ENCODE measurements around the gene TMEM187. TPM values are rescaled to one million over a fixed set of nuclear protein-coding genes. Genes with fewer than 3 reads are reported as not detected.

TMEM187 gene
- polyA plus RNA-seq, 1 experiment: 8.7 TPM

DNA sequence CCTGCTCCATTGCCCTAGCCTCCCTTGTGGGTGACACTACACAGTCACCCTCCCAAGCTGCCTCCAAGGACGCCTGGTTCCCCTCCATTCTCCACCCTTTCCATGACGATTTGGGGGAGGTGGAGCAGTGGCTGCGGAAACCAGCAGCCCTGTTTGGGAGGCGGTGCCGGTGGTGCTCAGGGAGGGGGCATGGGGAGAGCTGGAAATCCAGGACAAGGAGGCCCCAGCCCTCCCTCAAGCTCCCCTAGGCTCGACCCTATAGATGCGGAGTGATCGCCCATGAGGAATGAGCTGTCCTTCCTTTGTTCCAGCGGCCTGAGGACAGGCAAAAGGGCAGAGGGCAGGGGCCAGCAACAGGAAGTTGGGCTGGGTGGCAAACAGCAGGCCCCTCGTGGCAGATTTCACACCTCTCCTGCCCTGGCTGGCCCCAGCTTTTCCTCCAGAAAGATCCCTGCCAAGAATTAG, 24.5 kb upstream of the TMEM187 start:
- H3K36me3 ChIP-seq (ENCODE audit: control insufficient read depth, insufficient read depth, low read length): peaks cover 23% of the 10 kb centered on the region
- H3K4me3 ChIP-seq (ENCODE audit: low read depth, low read length): no peak overlapping the region
- TF ChIP-seq, protein P1, sequence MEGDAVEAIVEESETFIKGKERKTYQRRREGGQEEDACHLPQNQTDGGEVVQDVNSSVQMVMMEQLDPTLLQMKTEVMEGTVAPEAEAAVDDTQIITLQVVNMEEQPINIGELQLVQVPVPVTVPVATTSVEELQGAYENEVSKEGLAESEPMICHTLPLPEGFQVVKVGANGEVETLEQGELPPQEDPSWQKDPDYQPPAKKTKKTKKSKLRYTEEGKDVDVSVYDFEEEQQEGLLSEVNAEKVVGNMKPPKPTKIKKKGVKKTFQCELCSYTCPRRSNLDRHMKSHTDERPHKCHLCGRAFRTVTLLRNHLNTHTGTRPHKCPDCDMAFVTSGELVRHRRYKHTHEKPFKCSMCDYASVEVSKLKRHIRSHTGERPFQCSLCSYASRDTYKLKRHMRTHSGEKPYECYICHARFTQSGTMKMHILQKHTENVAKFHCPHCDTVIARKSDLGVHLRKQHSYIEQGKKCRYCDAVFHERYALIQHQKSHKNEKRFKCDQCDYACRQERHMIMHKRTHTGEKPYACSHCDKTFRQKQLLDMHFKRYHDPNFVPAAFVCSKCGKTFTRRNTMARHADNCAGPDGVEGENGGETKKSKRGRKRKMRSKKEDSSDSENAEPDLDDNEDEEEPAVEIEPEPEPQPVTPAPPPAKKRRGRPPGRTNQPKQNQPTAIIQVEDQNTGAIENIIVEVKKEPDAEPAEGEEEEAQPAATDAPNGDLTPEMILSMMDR (IDR thresholded peaks at IDR 0.05; ENCODE audit: insufficient read depth, low read depth, low read length): no peak
- CTCF ChIA-PET: interaction anchor here (0.8 to 3.3 kb wide), 7 partner anchors 13 to 185 kb away, joined by 3 to 23 read pairs (median 18); partner anchors contain the start of genes ARHGAP4, NAA10 and PLXNB3
- no peak for DNase-seq (ENCODE audit: low read depth)
- POLR2A ChIA-PET: no interaction called here
- no peaks in the 10 kb centered on the region for H3K27me3 ChIP-seq (ENCODE audit: control insufficient read depth, insufficient read depth, low read length)

- ChIA-PET CTCF (interaction anchor here (0.6 to 3.3 kb wide), 5 partner anchors 14 to 189 kb away, joined by 3 to 23 read pairs (median 5); partner anchors contain the start of genes ARHGAP4 and NAA10), POLR2A (no interaction called here)
- no peaks in the 10 kb centered on the region for H3K27me3 ChIP-seq (ENCODE audit: control insufficient read depth, insufficient read depth, low read length)
- peaks cover 27% of the 10 kb centered on the region for H3K36me3 ChIP-seq (ENCODE audit: control insufficient read depth, insufficient read depth, low read length)
- DNase-seq (ENCODE audit: low read depth): no peak
- TF ChIP-seq, protein P1 (IDR thresholded peaks at IDR 0.05; ENCODE audit: insufficient read depth, low read depth, low read length): no peak
- no peak overlapping the region for H3K4me3 ChIP-seq (ENCODE audit: low read depth, low read length)
Measured at GRCh38 chrX:153948847-153949805, 23.4 kb upstream of the TMEM187 start.

DNA sequence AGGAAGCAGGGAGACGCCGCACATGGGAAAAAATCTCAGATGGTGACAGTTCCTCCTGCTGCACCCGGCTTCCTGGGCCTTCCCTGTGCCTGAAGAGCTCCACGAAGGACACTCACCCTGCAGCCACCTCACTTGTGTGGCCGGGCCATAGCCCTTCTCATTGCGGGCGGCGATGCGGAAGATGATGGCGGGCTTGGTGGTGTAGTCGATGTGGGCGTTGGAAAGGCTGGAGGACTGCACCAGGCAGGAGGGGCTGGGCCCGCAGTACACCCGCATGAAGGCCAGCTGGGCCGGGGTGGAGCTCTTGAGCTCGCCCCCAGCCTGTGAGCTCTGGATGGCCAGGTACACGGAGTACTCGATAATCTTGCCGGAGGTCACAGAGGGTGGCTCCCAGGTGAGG, 22.4 kb upstream of the TMEM187 start:
- CTCF ChIA-PET: interaction anchor here (0.7 to 1.5 kb wide), 4 partner anchors 10 to 343 kb away, joined by 3 to 5 read pairs (median 4); no protein-coding TSS in a partner anchor
- TF ChIP-seq, protein P1 (IDR thresholded peaks at IDR 0.05; ENCODE audit: insufficient read depth, low read depth, low read length): no peak
- POLR2A ChIA-PET: no interaction called here
- H3K36me3 ChIP-seq (ENCODE audit: control insufficient read depth, insufficient read depth, low read length): peaks cover 28% of the 10 kb centered on the region
- no peaks in the 10 kb centered on the region for H3K27me3 ChIP-seq (ENCODE audit: control insufficient read depth, insufficient read depth, low read length)
- no peak for DNase-seq (ENCODE audit: low read depth)
- no peak overlapping the region for H3K4me3 ChIP-seq (ENCODE audit: low read depth, low read length)

GRCh38 chrX:153951683-153952372, 20.7 kb upstream of the TMEM187 start:
- POLR2A ChIA-PET: no interaction called here
- DNase-seq (ENCODE audit: low read depth): no peak
- peaks cover 34% of the 10 kb centered on the region for H3K36me3 ChIP-seq (ENCODE audit: control insufficient read depth, insufficient read depth, low read length)
- no peak overlapping the region for H3K4me3 ChIP-seq (ENCODE audit: low read depth, low read length)
- TF ChIP-seq, protein P1 (IDR thresholded peaks at IDR 0.05; ENCODE audit: insufficient read depth, low read depth, low read length): no peak
- no peaks in the 10 kb centered on the region for H3K27me3 ChIP-seq (ENCODE audit: control insufficient read depth, insufficient read depth, low read length)
- CTCF ChIA-PET: interaction anchor here (2.0 kb wide), 1 partner anchor 185 kb away, joined by 10 read pairs; no protein-coding TSS in a partner anchor
